Adipocyte (in vitro differentiated cells): Measurements from ENCODE around the gene ALMS1.
A peak's percentile ranks its signal among the peaks of the same experiment; 100 is the strongest.
"Not testable (repeated sequence)": the region's sequence is repeated elsewhere in the genome, so short reads cannot be mapped to it uniquely, and the experiment has no call there.

Experiments used
- DNase-seq: peaks from one replicate; pipeline ENCODE4 v3.0.0-alpha.2; 2015; ENCODE audit warnings: low read depth
- H3K27me3 ChIP-seq: replicated peaks from 2 replicates; pipeline ENCODE4 v1.7.0; 2013; ENCODE audit warnings: mild to moderate bottlenecking, low read length, moderate library complexity; ENCODE audit not compliant: control insufficient read depth, insufficient read depth
- H3K36me3 ChIP-seq: 2 replicates; pipeline ENCODE4 v1.7.0; 2013; ENCODE audit warnings: low read length, mild to moderate bottlenecking, moderate library complexity; ENCODE audit not compliant: control insufficient read depth, insufficient read depth, severe bottlenecking
- H3K4me1 ChIP-seq: 2 replicates; pipeline ENCODE4 v1.7.0; 2013; ENCODE audit warnings: mild to moderate bottlenecking, low read length, moderate library complexity; ENCODE audit not compliant: control insufficient read depth, insufficient read depth
- H3K4me3 ChIP-seq: 2 replicates; pipeline ENCODE4 v1.7.0; 2013; ENCODE audit warnings: mild to moderate bottlenecking, low read length, moderate library complexity
- H3K9ac ChIP-seq: 2 replicates; pipeline ENCODE4 v1.7.0; 2013; ENCODE audit warnings: mild to moderate bottlenecking, low read length, moderate library complexity
- H3K9me3 ChIP-seq: 2 replicates; pipeline ENCODE4 v1.7.0; 2013; ENCODE audit warnings: mild to moderate bottlenecking, low read length, moderate library complexity; ENCODE audit not compliant: control insufficient read depth

Gene ALMS1

GRCh38 chr2:73385504-73386341, at the start of gene ALMS1:
TSS of gene ALMS1 (plus strand) at chr2:73385836. CDS start at chr2:73385869, 33 bp downstream.
- Histone ChIP-seq H3K36me3 (no peaks in the 10 kb centered on the region), H3K4me3 (peak within 1 kb of the TSS; percentile 89), H3K9ac (peak within 1 kb of the TSS; percentile 91), H3K27me3 (no peaks in the 10 kb centered on the region), H3K4me1 (peaks cover 27% of the 10 kb centered on the region), H3K9me3 (no peaks in the 10 kb centered on the region)
- peak; percentile 96 for DNase-seq

- peaks cover 17% of the 10 kb centered on the region for H3K27me3 ChIP-seq
These were observed 47.8 kb upstream of the ALMS1 start for GRCh38 chr2:73337828-73338227.

GRCh38 chr2:73339201-73339600, 46.4 kb upstream of the ALMS1 start:
- Histone ChIP-seq H3K9ac (no peak overlapping the region), H3K9me3 (peaks cover 11% of the 10 kb centered on the region), H3K27me3 (peaks cover 23% of the 10 kb centered on the region), H3K4me3 (no peak overlapping the region), H3K36me3 (no peaks in the 10 kb centered on the region), H3K4me1 (no peaks in the 10 kb centered on the region)
- no peak for DNase-seq

More at GRCh38 chr2:73337828-73338227, 47.8 kb upstream of the ALMS1 start:
- peaks cover 16% of the 10 kb centered on the region for H3K9me3 ChIP-seq
- DNase-seq, result no peak
- H3K9ac ChIP-seq, result no peak overlapping the region
- H3K4me3 ChIP-seq, result no peak overlapping the region
- no peaks in the 10 kb centered on the region for H3K4me1 ChIP-seq
- H3K36me3 ChIP-seq, result no peaks in the 10 kb centered on the region

GRCh38 chr2:73341039-73341438, 44.6 kb upstream of the ALMS1 start:
- DNase-seq, result no peak
- H3K4me1 ChIP-seq, result no peaks in the 10 kb centered on the region
- no peak overlapping the region for H3K4me3 ChIP-seq
- peaks cover 23% of the 10 kb centered on the region for H3K27me3 ChIP-seq
- no peaks in the 10 kb centered on the region for H3K9me3 ChIP-seq
- H3K36me3 ChIP-seq, result no peaks in the 10 kb centered on the region
- no peak overlapping the region for H3K9ac ChIP-seq

- Histone ChIP-seq H3K4me3 (no peak overlapping the region), H3K9me3 (no peaks in the 10 kb centered on the region), H3K9ac (no peak overlapping the region), H3K27me3 (peaks cover 27% of the 10 kb centered on the region), H3K4me1 (no peaks in the 10 kb centered on the region), H3K36me3 (no peaks in the 10 kb centered on the region)
- no peak for DNase-seq
These were observed 41.6 kb upstream of the ALMS1 start for GRCh38 chr2:73343992-73344391.

- not testable (repeated sequence) for H3K36me3 ChIP-seq, H3K4me3 ChIP-seq, H3K9me3 ChIP-seq, H3K4me1 ChIP-seq, H3K9ac ChIP-seq, DNase-seq
- peaks cover 23% of the 10 kb centered on the region for H3K27me3 ChIP-seq
These were observed 40.9 kb upstream of the ALMS1 start for GRCh38 chr2:73344747-73345146.

- H3K9ac ChIP-seq, result no peak overlapping the region
- no peaks in the 10 kb centered on the region for H3K4me1 ChIP-seq
- peaks cover 4% of the 10 kb centered on the region for H3K9me3 ChIP-seq
- no peak for DNase-seq
- H3K4me3 ChIP-seq, result no peak overlapping the region
- no peaks in the 10 kb centered on the region for H3K36me3 ChIP-seq
- peaks cover 11% of the 10 kb centered on the region for H3K27me3 ChIP-seq
These were observed 35.5 kb upstream of the ALMS1 start for GRCh38 chr2:73350035-73350691.

GRCh38 chr2:73356097-73356496, 29.5 kb upstream of the ALMS1 start:
- Histone ChIP-seq H3K9ac (no peak overlapping the region), H3K9me3 (peaks cover 8% of the 10 kb centered on the region), H3K4me3 (no peak overlapping the region), H3K36me3 (no peaks in the 10 kb centered on the region), H3K4me1 (no peaks in the 10 kb centered on the region), H3K27me3 (peaks cover 3% of the 10 kb centered on the region)
- no peak for DNase-seq

- Histone ChIP-seq H3K9ac (no peak overlapping the region), H3K4me1 (no peaks in the 10 kb centered on the region), H3K9me3 (peaks cover 8% of the 10 kb centered on the region), H3K36me3 (no peaks in the 10 kb centered on the region), H3K27me3 (peaks cover 7% of the 10 kb centered on the region), H3K4me3 (no peak overlapping the region)
- DNase-seq, result peak; percentile 52
These were observed 25.5 kb upstream of the ALMS1 start for GRCh38 chr2:73359915-73360697.

GRCh38 chr2:73366060-73366459, 19.6 kb upstream of the ALMS1 start:
- Histone ChIP-seq H3K9me3 (peaks cover 8% of the 10 kb centered on the region), H3K27me3 (peaks cover 20% of the 10 kb centered on the region), H3K36me3 (no peaks in the 10 kb centered on the region), H3K4me3 (no peak overlapping the region), H3K9ac (no peak overlapping the region), H3K4me1 (peaks cover 3% of the 10 kb centered on the region)
- DNase-seq, result no peak

GRCh38 chr2:73368781-73369180, 16.9 kb upstream of the ALMS1 start:
- Histone ChIP-seq H3K4me1 (peaks cover 3% of the 10 kb centered on the region), H3K9me3 (peaks cover 4% of the 10 kb centered on the region), H3K9ac (no peak overlapping the region), H3K27me3 (peaks cover 39% of the 10 kb centered on the region), H3K36me3 (no peaks in the 10 kb centered on the region), H3K4me3 (no peak overlapping the region)
- DNase-seq, result no peak
